Measurements from ENCODE around the gene HIF1AN.

- TF ChIP-seq POLR2A (IDR thresholded peaks at IDR 0.05) (no peak), CTCF (IDR thresholded peaks at IDR 0.05) (no peak)
Observed at GRCh38 chr10:100600218-100600617, 64.5 kb downstream of the HIF1AN start.

Measured in breast epithelium (tissue), 3 donors.